Activated T-helper 1 cell treated with Interleukin-2 at 50 U/mL for 16 hours (primary cell): ENCODE data around the gene SESN1.

Experiments used
- DNase-seq: peaks from one replicate; pipeline ENCODE4 v3.0.0-alpha.2; 2020; ENCODE audit warnings: low read depth

SESN1 gene

DNA sequence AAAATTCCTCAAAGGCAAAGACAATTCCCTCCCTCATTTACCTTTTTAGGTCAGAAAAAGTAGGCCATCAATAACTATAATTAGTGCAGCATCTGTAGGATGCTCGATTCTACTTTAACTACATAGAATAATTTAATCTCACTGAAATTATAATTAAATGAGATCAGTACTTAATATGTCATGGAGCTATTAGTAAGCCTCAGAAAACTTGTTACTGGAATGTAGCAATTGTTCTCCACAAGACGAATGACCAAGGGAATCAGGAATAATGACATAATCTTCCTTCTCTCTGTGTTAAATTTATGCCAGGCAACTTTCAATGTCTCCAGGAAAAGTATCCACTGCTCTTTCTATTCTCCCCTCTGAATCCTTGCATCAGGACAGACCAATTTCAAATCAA lies 34.1 kb downstream of the SESN1 start:
- DNase-seq: no peak

GRCh38 chr6:109059571-109060021 lies 35.0 kb downstream of the SESN1 start:
- no peak for DNase-seq

DNA sequence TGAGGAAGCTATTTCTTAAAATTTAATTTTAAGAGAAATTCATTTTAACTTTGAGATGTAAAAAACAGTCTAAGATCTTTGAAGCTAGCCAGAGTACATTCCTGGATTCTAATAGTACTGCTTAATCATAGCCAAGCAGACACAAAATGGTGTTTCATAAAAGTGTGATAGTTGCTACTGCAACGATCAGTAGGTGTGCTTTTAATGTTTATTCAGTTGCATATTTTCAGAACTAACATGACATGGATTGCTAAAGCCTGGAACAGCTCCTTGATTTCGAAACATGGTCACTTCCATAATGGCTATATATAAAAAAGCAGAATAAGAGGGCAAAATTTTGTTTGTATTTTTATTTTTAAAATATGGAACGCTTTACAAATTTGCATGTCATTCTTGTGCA lies 35.5 kb downstream of the SESN1 start:
- DNase-seq: no peak

- no peak for DNase-seq
Measured at GRCh38 chr6:109058620-109059019, 36.0 kb downstream of the SESN1 start.

- no peak for DNase-seq
Measured at GRCh38 chr6:109056661-109057060, 38.0 kb downstream of the SESN1 start.

- DNase-seq: no peak
Measured at GRCh38 chr6:109055771-109056235, 38.8 kb downstream of the SESN1 start.

DNA sequence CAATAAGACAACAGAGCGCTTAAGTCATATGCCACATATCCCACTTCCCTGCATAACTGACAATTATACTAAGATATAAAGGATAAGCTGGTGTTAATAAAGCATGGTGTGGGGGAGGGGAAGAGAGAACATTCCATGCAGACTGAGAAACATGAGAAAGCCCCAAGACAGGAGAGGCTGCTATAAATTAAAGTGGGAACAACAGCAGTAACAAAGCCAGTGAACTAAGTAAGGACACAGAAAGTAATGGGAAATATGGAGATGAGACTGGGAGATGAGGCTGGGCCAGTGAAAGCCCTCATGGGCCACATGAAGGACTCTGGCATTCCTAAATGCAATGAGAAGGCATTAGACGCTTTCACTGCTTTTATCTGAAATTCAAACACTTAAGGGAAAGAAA lies 41.3 kb downstream of the SESN1 start:
- no peak for DNase-seq

DNA sequence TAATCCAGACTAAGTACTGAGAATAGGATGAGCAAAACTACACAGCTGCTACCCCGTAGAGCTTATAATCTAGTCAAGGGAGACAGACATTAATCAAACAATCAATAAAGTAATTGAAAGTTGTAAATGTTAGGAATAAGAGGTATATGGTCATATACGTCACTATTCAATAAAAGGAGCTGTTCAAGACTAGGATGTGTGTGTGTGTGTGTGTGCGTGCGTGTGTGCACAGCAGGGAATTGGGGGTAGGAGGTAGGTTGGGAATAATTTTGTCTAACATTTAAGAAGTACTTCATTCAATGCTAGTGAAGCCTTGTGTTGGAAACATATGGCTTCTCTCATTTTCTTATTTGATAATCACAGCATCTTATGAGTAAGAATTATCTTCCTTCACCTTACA lies 41.8 kb downstream of the SESN1 start:
- no peak for DNase-seq

DNA sequence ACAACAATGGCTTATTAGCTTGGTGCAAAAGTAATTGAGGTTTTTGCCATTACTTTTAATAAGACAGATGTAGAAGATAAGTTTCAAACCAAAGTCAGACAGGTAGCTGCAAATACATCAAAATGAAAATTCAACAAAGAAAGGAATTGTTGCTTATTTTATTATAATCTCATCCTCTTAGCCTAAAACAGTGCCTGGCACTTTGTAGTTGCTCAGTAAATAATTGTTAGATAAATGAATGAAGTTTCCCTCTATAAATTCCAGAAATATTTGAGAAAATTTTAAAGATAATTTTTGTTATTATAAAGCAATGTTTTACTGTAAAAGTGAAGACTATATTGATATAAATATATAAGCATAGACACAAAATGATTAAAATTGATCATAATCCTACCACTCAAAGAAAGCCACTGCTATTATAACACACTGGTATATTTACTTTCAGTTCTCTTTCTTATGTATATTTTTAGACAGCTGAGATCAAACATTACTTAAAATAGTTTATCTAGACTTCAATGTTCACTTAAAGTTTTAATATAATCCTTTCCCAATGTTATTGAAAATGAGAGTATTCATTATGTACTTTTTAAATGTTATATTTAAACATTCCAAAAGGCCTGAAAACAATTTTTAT lies 42.5 kb downstream of the SESN1 start:
- no peak for DNase-seq

DNA sequence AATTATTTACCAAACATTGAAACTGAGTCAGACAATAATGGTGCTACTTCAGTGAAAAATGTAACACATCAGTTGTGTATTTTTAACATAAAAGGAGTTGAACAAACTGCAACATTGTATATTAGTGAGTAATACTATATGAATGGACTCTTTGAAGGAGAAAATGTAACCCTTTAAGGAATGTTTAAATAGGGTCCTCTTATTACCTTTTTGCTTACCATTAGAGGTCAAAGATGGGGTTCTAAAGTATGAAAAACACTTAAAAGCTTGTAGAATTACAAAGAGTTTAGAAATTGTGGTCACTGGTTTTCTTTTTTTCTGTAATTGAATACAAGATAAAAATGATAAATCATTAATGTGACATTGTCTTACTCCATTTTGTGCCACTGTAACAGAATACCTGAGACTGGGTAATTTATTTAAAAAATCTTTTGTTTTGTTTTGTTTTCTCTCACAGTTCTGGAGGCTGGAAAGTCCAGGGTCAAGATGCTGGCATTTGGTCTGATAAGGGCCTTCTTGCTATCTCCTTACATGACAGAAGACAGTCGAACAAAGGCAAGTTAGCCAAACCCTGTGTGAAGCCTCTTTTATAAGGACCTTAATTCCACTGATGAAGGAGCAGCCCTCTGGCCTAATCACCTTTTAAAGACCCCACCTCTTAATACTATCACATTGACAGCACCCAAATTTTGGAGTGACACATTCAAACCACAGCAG lies 43.2 kb downstream of the SESN1 start:
- no peak for DNase-seq

DNA sequence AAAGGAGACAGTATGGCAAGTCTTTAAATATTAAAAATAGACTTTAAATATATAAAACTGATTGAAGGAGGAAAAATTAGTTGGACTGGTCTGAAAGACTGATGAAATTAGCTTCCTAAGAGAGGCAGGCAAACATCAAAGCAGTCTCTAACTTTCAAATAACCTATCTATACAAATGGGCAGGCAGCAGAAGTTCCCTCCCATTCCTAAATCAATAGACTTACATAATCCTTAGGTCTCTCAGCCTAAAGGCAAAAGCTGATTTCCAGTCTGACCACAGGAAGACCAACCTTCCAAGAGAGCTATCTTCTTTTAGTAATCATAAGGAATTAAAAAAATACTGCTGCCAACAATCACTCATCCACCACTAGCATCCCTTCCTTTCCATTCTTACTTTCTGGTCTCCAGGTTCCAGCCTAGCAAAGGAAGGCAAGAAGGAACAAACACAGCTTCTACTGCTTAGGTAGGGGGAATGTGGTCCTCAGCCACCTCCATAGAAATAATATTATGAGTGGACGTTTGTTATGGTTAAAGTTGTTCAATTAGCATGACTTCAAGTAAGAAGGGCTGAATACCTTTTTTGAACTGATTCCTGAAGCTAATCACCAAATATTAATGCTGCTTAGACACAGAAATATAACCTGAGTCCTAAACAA lies 44.1 kb downstream of the SESN1 start:
- DNase-seq: no peak

- DNase-seq: no peak
Measured at GRCh38 chr6:109050012-109050411, 44.6 kb downstream of the SESN1 start.

DNA sequence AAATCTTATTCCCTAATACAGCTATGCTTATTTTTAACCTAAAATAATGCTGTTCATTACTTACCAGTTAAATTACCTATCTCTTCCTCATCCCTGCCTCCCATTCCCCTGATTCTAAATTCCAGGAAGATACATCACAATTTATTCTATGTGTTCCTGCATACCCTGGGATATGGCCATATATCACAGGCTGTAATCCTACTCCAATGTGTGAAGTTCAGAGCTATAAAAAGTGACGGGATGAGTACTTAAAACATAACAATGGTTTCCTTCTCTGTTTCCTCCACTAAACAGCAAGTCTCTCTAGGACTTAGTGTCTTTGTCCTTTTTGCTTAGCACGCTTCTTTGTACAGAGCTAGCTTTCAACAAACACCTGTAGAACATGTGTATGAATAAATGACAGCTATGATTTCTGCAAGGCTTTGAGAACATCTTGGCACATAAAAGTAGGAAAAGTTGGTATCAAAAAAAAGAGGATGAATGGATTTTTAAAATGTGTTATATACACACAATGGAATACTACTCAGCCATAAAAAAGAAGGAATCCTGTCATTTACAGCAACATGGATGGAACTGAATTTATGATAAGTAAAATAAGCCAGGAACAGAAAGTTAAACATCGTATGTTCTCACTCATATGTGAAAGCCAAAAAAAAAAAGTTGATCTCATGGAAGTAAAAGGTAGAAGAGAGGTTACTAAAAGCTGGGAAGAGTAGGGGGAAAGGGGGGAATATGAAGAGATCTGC lies 45.8 kb downstream of the SESN1 start:
- DNase-seq: no peak

- DNase-seq: no peak
Measured at GRCh38 chr6:109048176-109048575, 46.5 kb downstream of the SESN1 start.

DNA sequence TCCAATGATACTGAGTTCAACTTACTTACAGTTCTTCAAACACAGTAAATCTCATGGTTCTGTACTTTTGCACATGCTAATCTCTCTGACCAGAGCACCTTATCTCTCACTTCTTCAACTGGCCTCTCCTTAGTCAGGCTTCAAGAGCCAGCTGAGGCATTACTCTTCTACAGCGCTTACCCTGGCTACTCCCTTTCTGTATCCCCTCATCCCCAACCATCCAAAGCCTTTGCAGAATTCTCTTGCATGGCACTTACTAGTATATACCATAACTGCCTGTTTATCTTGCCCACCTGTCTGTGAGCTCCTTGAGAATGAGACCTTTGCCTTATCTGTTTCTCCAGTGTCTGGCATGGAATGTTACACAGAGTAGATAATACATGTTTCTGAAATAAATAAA lies 49.2 kb downstream of the SESN1 start:
- DNase-seq: no peak

DNA sequence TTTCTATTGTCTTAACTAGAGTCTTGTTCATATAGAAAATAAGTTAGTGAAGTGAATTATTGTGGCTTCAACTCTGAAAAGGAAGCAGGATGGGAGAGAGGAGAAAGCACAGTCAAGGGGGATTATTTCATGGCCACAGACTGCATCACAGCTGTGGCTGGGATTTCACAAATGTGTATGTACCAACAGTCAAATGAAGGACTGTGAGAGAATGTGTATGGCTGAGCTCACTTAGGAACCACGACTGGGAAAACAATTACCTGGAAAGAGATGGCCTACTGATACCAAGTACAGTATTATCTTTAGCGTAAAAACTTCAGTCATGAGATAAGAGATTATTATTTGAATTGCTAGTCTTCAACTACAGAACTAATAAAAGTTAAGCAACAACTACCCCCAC lies 54.9 kb downstream of the SESN1 start:
- DNase-seq: no peak

- DNase-seq: no peak
Measured at GRCh38 chr6:109038837-109039398, 55.7 kb downstream of the SESN1 start.

- no peak for DNase-seq
Measured at GRCh38 chr6:109036574-109037294, 57.9 kb downstream of the SESN1 start.

GRCh38 chr6:109034526-109034925 lies 60.1 kb downstream of the SESN1 start:
- DNase-seq: no peak

- no peak for DNase-seq
Measured at GRCh38 chr6:109033655-109034054, 61.0 kb downstream of the SESN1 start.

GRCh38 chr6:109031416-109031815 lies 63.2 kb downstream of the SESN1 start:
- DNase-seq: no peak

- no peak for DNase-seq
Measured at GRCh38 chr6:109029313-109029712, 65.3 kb downstream of the SESN1 start.
